Measurements from ENCODE around the gene TEP1. TPM values are rescaled to one million over a fixed set of nuclear protein-coding genes. Genes with fewer than 3 reads are reported as not detected.
A peak's percentile ranks its signal among the peaks of the same experiment; 100 is the strongest.

TEP1 gene
- total RNA-seq, 1 donor from 2014 or later = 30.4 TPM

DNA sequence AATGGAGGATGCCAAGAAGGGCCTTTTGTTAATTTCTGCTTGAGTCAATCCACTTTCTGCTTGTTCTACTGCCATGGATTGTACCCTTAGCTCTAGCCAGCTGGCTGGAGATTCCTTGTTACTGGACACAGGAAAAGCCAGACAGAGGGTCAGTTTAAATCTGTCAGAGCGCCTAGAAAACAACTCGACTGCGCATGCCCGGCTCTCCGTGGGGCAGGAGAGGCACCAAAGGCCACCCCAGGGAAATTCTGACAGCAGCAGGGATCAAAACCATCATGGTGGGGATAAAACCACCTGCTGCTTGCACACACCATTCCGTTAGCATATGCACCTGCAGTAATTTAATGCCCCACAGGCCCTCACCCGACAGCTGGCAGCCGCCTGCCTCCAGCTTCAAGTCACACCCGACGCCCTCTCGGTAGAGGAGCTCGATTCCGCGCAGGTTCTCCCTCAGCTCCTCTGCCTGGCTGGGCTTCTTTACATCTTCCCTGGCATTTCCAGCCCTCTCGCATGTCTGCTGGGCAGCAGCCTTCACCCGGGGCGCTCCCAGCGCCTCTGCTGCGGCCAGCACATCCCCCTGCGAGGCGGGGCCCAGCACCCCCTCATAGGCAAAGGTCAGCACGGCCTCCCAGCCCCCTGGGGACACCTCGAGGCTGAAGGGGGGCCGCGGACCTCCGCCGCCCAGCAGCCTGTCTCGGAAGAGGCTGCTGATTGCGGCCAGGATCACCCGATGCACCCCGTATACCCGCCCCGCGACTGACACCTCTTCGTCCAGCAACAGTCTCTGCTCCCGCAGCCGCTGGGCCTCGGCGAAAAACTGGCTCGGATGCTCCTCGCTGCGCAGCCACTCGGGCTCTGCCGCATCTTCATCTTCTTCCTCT, 21.6 kb upstream of the TEP1 start:
- peak in 1 of 2 donors; percentile 91 for DNase-seq (ENCODE audit: low read depth in 2 of 2)

GRCh38 chr14:20429801-20430669, 16.7 kb upstream of the TEP1 start:
- DNase-seq (ENCODE audit: low read depth in 2 of 2) = peak in 1 of 2 donors; percentile 52

DNA sequence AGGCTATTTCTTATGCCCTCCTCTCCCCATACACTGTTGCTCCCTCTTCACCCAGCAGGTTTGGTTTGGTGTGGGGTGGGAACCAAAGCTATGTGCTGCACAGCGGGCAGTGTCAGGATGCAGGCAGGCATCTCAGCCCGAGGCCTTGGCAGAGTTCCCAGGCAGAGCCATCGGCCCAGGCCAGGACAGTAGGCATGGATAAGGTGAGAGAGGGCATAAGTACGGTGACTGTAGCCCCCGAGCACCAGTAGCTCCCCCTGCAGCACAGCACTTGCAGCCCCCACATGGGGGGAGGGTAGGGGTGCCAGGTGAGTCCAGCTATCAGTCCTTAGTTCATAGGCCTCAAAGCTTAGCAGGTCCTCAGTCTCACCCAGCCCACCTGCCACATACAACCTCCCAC, 15.5 kb upstream of the TEP1 start:
- DNase-seq (ENCODE audit: low read depth in 2 of 2) = peak in 1 of 2 donors; percentile 28

GRCh38 chr14:20428010-20428365, 14.7 kb upstream of the TEP1 start:
- no peak for DNase-seq (ENCODE audit: low read depth in 2 of 2)

DNA sequence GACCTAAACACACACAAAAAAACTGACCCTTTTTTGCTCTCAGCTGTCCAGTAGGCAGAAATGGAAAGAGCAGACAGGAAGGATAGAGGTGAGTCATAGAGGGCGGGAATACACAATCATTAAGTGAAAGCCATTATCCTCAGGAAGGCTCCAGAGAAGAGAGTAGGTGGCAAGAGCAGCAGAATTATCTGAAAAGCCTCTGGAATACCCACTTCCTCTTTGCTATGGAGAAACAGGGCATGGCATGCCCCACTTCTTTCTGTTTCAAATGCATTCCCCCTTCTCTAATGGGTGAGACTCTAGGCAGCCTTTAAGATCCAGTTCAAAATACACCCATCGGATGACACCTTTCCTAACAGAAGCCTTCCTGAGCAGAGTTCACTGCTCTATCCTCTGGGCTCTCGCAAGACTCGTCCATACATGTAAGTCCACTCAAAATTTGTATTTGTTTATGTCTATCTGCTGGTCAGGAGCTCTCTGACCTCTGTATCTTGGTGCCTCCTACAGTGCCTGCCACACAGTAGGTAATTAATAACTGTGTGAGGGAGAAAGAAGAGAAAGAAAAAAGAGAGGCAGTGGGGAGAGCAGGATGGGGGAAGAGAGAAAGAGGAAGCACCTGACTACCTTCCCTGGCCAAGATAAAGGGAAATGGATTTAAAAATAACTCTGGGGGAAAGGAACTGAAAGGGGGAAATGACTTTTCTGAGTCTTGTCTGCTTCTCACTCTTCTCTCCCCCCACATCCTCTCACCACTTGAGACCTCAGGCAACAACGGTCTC, 14.1 kb upstream of the TEP1 start:
- peak; percentile 74 to 88 for DNase-seq (ENCODE audit: low read depth in 2 of 2)

- no peak for DNase-seq (ENCODE audit: low read depth in 2 of 2)
Measured at GRCh38 chr14:20424851-20425250, 11.6 kb upstream of the TEP1 start.

DNA sequence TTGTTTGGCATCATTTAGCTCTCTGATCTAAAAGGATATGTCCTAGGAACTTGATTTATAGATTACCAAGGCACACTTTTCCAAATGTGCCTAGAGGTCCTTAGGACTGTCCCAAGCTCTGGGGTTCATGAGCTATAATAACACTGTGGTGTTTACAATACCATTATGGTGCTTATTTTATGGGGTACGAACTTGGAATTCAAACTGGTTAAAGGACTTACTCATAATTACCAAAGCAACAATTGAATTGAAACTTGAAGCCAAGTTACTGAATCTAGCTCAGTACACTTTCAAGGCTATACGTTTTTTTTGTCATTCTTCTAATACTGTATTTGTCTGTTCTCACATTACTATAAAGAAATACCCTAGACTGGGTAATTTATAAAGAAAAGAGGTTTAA, 9.6 kb upstream of the TEP1 start:
- DNase-seq (ENCODE audit: low read depth in 2 of 2) = no peak

GRCh38 chr14:20421267-20421666, 8.0 kb upstream of the TEP1 start:
- no peak for DNase-seq (ENCODE audit: low read depth in 2 of 2)

DNA sequence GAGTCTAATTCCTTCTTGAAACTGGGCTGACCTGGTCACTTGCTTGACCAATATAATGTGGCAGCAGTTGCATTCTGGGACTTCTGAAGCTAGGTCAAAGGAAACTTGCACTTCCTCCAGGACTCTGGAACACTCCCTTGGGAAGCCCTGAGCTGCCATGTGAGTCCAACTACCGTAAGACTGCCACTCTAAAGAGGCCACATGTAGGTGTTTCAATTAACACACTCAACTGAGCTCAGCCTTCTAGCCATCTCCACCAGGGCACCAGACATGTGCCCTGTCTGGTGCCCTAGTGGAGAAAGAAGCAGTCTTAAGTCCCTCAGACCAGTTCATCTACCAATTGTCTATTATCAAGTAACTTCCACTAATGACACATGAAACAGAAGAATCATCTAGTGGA, 6.1 kb upstream of the TEP1 start:
- DNase-seq (ENCODE audit: low read depth in 2 of 2) = no peak

GRCh38 chr14:20418501-20418909, 5.2 kb upstream of the TEP1 start:
- no peak for DNase-seq (ENCODE audit: low read depth in 2 of 2)

GRCh38 chr14:20417250-20418186, 4.2 kb upstream of the TEP1 start:
- DNase-seq (ENCODE audit: low read depth in 2 of 2) = no peak

GRCh38 chr14:20416223-20416622, 2.9 kb upstream of the TEP1 start:
- DNase-seq (ENCODE audit: low read depth in 2 of 2) = no peak

DNA sequence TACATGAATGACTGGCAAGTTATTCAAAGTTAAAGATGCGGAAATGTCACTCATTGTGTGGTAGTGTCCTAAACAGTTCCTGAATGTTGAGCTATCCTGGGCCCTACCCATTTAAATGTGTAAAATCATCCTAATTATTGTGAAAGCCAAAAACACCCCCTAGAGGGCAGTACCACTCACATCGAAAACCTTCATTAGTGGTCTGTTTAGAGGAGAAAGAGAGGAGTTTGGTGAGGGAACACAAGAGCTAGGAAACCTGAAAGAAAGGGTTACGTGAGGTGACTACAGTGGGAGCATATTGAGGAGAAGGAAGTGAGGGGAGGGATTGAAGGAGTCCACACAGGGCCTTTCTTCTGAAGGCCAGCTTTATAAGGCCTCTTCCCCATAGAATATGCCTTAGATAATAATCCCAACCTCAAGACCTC, 2.5 kb upstream of the TEP1 start:
- peak; percentile 63 to 82 for DNase-seq (ENCODE audit: low read depth in 2 of 2)

DNA sequence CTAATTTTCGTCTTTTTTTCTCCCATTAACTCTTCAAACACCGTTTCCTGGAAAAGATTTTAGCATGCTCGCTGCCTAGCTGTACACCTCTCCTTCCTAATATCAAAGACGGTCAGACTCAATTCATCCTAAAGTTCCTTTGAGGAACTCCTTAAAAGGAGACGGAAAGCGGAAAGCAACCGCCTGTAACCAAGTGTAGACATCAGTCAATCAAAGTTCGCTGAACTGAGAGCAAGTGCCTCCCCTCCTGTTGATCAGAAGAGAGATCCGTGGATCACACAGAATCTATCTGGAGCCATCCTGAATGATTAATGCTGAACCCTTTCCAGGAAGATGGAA, 412 bp upstream of the TEP1 start:
- peak in 1 of 2 donors; percentile 33 for DNase-seq (ENCODE audit: low read depth in 2 of 2)

GRCh38 chr14:20412411-20412810, 890 bp downstream of the TEP1 start:
- DNase-seq (ENCODE audit: low read depth in 2 of 2) = peak; percentile 26 to 38

GRCh38 chr14:20409226-20409625, 4.1 kb downstream of the TEP1 start:
- DNase-seq (ENCODE audit: low read depth in 2 of 2) = no peak

GRCh38 chr14:20403521-20403920, 9.8 kb downstream of the TEP1 start:
- no peak for DNase-seq (ENCODE audit: low read depth in 2 of 2)

- DNase-seq (ENCODE audit: low read depth in 2 of 2) = peak; percentile 31 to 64
Measured at GRCh38 chr14:20400965-20401593, 12.2 kb downstream of the TEP1 start.

DNA sequence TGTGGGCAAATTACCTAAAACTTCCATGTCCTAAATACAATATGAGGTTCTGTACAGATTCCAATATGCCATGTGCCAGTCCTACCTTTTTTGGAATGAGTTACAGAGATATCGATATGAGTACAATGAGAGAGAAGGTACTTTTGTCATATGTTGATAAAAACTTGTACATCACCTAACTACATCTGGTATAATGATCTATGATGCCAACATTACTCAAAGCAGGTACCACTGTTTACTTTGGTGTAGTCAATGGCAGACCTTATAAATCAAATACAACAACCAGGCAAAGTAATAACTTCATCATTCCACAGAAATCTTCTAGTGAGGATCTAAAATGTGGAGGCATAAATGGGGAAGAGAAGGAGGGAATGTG, 12.7 kb downstream of the TEP1 start:
- no peak for DNase-seq (ENCODE audit: low read depth in 2 of 2)

- DNase-seq (ENCODE audit: low read depth in 2 of 2) = no peak
Measured at GRCh38 chr14:20397511-20397910, 15.8 kb downstream of the TEP1 start.

Measured in lung microvascular endothelial cell (primary cell).